ENCODE data around the gene TMEM223.
"Not testable (repeated sequence)": the region's sequence is repeated elsewhere in the genome, so short reads cannot be mapped to it uniquely, and the experiment has no call there.

Gene TMEM223

DNA sequence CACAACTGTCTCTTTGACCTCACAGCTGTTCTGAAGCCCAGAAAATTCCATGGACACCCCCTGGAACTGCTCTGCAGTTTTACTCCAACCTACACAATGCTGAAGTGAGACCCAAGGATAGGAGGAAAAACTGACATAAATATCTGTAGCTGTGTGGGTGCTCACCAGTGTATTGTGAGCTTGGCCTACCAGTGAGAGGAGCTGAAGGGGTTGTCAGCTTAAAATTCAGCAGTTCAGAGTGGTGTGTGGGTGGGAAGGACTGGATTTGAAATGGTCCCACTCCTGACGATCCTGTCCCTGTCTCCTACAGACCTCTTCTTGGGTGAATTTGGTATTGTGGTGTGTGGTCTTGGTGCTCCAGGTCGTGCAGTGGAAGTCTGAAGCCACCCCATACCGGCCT, 2.2 kb downstream of the TMEM223 start:
- H3K9me3 Mint-ChIP-seq: no peaks in the 10 kb centered on the region
- no peaks in the 10 kb centered on the region for H3K27me3 Mint-ChIP-seq
- H3K27ac Mint-ChIP-seq (ENCODE audit: low read depth): peak overlapping the region; percentile 74
- peaks cover 39% of the 10 kb centered on the region for H3K36me3 Mint-ChIP-seq (ENCODE audit: insufficient read depth)
- no peak for DNase-seq (ENCODE audit: low spot score in 2 of 2)
- H3K4me3 Mint-ChIP-seq: peak overlapping the region; percentile 97
- peaks cover 53% of the 10 kb centered on the region for H3K4me1 Mint-ChIP-seq
- no peak for ATAC-seq (replicated peaks; ENCODE audit: extremely low read depth, poor library complexity, severe bottlenecking)

DNA sequence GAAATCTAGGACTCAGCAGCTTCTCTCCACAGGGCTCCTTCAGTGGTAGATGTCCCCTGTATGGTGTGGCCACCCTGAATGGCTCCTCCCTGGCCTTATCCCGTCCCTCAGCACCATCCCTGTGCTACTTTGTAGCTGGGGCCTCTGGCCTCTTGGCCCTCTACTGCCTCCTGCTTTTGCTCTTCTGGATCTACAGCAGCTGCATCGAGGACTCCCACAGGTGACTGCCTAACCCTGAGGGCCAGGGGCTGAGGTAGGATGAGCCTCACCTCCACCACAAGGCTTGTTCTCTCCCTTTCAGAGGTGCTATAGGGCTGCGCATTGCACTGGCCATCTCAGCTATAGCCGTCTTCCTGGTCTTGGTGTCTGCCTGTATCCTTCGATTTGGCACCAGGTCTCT, 2.8 kb downstream of the TMEM223 start:
- peaks cover 34% of the 10 kb centered on the region for H3K36me3 Mint-ChIP-seq (ENCODE audit: insufficient read depth)
- peak overlapping the region; percentile 97 for H3K4me3 Mint-ChIP-seq
- H3K27ac Mint-ChIP-seq (ENCODE audit: low read depth): peak overlapping the region; percentile 74
- DNase-seq (ENCODE audit: low spot score in 2 of 2) (no peak), ATAC-seq (replicated peaks; ENCODE audit: extremely low read depth, poor library complexity, severe bottlenecking) (no peak)
- H3K9me3 Mint-ChIP-seq: no peaks in the 10 kb centered on the region
- H3K4me1 Mint-ChIP-seq: peaks cover 48% of the 10 kb centered on the region
- H3K27me3 Mint-ChIP-seq: no peaks in the 10 kb centered on the region

DNA sequence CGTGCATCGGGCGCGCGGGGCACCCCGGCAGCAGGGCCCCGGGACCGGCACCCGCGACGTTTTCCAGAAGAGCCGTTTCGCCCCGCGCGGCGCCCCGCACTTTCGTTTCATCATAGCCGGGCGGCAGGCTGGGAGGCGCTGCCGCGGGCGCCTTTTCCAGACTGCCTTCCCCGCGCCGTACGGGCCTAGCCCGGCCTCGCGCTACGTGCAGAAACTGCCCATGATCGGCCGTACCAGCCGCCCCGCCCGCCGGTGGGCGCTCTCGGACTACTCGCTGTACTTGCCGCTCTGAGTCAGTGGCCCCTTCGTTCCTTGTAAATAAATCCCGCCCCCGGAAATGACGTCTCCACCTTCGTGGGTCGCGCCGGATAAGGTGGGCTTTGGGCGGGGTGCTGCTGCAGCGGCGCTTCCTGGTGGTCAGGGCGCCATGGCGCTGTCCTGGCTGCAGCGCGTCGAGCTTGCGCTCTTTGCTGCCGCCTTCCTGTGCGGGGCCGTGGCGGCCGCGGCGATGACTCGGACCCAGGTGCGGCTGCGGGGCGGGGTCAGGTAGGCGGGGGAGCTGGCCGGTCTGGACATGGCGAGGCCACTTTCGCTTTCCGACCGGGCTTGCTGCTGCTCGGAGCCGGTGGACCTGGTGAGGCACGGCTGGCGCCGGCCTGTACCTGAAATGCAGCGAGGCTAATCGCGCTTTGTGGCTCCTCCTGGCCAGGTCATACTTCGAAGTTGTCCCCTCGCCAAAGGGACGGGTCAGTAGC, 4.6 kb downstream of the TMEM223 start, which contains the start of gene TMEM179B:
TMEM179B (plus strand) TSS at position 398 of the 755 bp plus-strand sequence; CDS start at position 428, 30 bp downstream.
- peak; percentile 78 for ATAC-seq (replicated peaks; ENCODE audit: extremely low read depth, poor library complexity, severe bottlenecking)
- H3K27ac Mint-ChIP-seq (ENCODE audit: low read depth): peak within 1 kb of the TSS; percentile 91
- H3K27me3 Mint-ChIP-seq: no peaks in the 10 kb centered on the region
- H3K4me3 Mint-ChIP-seq: peak within 1 kb of the TSS; percentile 97
- peak; percentile 95 to 97 for DNase-seq (ENCODE audit: low spot score in 2 of 2)
- peaks cover 48% of the 10 kb centered on the region for H3K4me1 Mint-ChIP-seq
- no peaks in the 10 kb centered on the region for H3K9me3 Mint-ChIP-seq
- H3K36me3 Mint-ChIP-seq (ENCODE audit: insufficient read depth): peaks cover 30% of the 10 kb centered on the region

DNA sequence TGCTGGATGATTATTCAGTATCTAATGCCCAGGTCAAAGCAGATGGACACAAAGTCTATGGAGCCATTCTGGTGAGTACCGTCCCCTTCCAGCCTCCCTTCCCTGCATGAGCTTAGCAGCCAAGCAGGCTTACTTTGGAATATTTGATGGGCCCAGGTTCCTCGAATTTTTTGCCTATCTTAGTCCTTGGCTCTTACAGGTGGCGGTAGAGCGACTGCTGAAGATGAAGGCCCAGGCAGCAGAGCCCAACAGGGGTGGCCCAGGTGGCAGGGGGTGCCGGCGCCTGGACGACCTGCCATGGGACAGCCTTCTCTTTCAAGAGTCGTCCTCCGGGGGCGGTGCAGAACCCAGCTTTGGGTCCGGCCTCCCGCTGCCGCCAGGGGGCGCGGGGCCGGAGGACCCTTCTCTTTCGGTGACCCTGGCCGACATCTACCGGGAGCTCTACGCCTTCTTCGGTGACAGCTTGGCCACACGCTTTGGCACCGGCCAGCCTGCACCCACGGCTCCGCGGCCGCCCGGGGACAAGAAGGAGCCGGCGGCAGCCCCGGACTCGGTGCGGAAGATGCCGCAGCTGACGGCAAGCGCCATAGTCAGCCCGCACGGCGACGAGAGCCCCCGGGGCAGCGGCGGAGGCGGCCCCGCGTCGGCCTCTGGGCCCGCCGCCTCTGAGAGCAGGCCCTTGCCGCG, 5.3 kb downstream of the TMEM223 start:
- ATAC-seq (replicated peaks; ENCODE audit: extremely low read depth, poor library complexity, severe bottlenecking) (peak; percentile 75), DNase-seq (ENCODE audit: low spot score in 2 of 2) (peak; percentile 77 to 80)
- Mint-ChIP-seq H3K27me3 (no peaks in the 10 kb centered on the region), H3K27ac (ENCODE audit: low read depth) (peak overlapping the region; percentile 91), H3K4me3 (peak overlapping the region; percentile 97), H3K4me1 (peaks cover 43% of the 10 kb centered on the region), H3K36me3 (ENCODE audit: insufficient read depth) (peaks cover 27% of the 10 kb centered on the region), H3K9me3 (no peaks in the 10 kb centered on the region)

DNA sequence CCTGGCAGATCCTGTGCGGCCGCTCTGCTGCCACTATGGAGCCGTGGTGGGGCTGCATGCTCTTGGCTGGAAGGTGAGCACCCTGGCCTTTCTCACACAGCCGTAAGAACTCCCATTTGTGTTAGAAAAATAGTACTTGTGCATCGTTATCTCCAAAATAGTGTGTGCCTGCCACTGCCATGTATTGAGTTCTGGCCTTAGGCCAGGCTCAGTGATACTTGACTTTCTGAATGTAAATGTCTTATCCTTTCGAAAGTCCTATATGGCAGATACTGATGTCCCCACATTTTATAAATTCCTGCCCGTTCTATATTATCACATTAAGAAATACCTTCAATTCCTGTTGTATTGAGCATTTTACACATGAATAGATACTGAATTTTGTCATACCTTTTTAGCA, 9.1 kb downstream of the TMEM223 start:
- Mint-ChIP-seq H3K36me3 (ENCODE audit: insufficient read depth) (peaks cover 32% of the 10 kb centered on the region), H3K27ac (ENCODE audit: low read depth) (no peak overlapping the region), H3K9me3 (no peaks in the 10 kb centered on the region), H3K27me3 (no peaks in the 10 kb centered on the region), H3K4me3 (no peak overlapping the region), H3K4me1 (peaks cover 14% of the 10 kb centered on the region)
- no peak for DNase-seq (ENCODE audit: low spot score in 2 of 2)
- ATAC-seq (replicated peaks; ENCODE audit: extremely low read depth, poor library complexity, severe bottlenecking): no peak

DNA sequence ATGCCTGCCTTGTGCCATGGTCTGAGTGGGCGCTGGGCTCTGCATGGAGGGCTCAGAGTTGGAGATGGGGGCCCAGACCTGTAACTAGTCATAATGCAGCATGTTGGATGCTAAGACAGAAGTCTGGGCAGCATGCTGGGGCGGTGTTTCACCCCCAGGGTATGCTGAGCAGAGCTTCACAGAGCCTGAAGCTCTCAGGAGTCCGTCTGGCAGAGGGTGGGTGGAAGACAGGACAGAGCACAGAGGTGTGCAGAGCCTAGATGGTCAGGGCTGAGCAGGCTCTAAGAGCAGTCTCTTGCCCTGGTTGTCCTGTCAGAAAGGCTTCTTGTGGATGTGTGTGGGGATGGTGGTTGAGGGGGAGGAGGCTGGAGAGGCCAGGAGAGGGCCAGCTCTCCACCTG, 13.4 kb downstream of the TMEM223 start:
- Mint-ChIP-seq H3K27ac (ENCODE audit: low read depth) (no peak overlapping the region), H3K4me3 (no peak overlapping the region), H3K36me3 (ENCODE audit: insufficient read depth) (peaks cover 19% of the 10 kb centered on the region), H3K4me1 (peaks cover 5% of the 10 kb centered on the region), H3K27me3 (no peaks in the 10 kb centered on the region), H3K9me3 (no peaks in the 10 kb centered on the region)
- DNase-seq (ENCODE audit: low spot score in 2 of 2) (no peak), ATAC-seq (replicated peaks; ENCODE audit: extremely low read depth, poor library complexity, severe bottlenecking) (no peak)

DNA sequence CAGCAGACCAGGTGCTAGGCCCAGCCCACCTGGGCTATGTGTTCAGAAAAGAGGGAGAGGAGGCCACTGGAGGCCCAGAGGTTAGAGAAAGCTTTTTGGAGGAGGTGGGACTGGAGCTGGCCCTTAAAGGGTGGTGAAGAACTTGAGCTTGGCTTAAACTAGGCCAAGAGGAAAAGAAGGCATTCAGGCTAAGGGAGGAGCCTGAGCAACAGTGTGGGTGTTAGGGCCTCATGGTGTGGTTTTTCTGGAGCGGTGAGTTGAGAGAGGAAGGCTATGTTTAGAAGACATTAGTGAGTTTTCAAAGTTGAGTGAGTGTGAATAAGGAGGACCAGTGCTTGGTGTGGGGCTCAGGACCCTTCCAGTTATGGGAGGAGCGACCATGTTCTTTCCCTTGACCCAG, 14.4 kb downstream of the TMEM223 start:
- H3K4me1 Mint-ChIP-seq: peaks cover under 1% of the 10 kb centered on the region
- no peak for DNase-seq (ENCODE audit: low spot score in 2 of 2)
- no peak for ATAC-seq (replicated peaks; ENCODE audit: extremely low read depth, poor library complexity, severe bottlenecking)
- peaks cover 13% of the 10 kb centered on the region for H3K36me3 Mint-ChIP-seq (ENCODE audit: insufficient read depth)
- H3K27ac Mint-ChIP-seq (ENCODE audit: low read depth): no peak overlapping the region
- H3K27me3 Mint-ChIP-seq: no peaks in the 10 kb centered on the region
- H3K4me3 Mint-ChIP-seq: no peak overlapping the region
- no peaks in the 10 kb centered on the region for H3K9me3 Mint-ChIP-seq

DNA sequence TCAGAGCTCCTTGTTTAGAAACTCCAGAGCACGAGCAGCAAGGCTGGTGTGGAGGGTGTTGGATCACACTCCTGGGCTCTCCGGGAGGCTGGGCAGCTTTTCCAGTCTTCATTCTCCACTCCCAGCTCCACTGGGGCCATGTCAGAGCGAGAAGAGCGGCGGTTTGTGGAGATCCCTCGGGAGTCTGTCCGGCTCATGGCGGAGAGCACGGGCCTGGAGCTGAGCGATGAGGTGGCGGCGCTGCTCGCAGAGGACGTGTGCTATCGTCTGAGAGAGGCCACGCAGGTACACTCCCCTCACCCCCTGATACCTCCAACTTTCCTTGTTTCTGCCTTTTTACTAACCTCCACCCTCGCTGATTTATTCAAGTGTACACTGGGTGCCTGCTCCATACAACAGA, 16.2 kb downstream of the TMEM223 start:
- Mint-ChIP-seq H3K36me3 (ENCODE audit: insufficient read depth) (peaks cover 16% of the 10 kb centered on the region), H3K4me1 (peaks cover 14% of the 10 kb centered on the region), H3K9me3 (no peaks in the 10 kb centered on the region), H3K27ac (ENCODE audit: low read depth) (no peak overlapping the region), H3K4me3 (no peak overlapping the region), H3K27me3 (no peaks in the 10 kb centered on the region)
- ATAC-seq (replicated peaks; ENCODE audit: extremely low read depth, poor library complexity, severe bottlenecking) (no peak), DNase-seq (ENCODE audit: low spot score in 2 of 2) (no peak)

DNA sequence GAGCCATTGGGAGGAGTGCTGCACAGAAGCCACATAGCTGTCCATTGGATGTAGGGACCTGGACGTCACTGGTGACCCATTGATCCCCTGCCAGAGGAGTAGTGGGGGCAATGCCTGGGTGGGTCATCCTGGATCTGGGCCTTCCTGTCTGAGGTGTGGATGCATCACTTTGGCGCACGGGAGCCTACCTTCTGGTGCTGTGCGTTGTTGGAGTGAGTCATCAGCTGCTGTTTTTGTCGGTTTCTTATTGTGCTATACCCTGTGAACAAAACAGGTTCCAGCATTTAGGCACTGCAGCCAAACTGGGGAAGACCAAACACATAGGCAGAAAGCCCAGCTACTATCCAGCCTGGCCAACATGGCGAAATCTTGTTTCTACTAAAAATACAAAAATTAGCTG, 17.4 kb downstream of the TMEM223 start:
- H3K27ac Mint-ChIP-seq (ENCODE audit: low read depth): no peak overlapping the region
- peaks cover 16% of the 10 kb centered on the region for H3K36me3 Mint-ChIP-seq (ENCODE audit: insufficient read depth)

DNA sequence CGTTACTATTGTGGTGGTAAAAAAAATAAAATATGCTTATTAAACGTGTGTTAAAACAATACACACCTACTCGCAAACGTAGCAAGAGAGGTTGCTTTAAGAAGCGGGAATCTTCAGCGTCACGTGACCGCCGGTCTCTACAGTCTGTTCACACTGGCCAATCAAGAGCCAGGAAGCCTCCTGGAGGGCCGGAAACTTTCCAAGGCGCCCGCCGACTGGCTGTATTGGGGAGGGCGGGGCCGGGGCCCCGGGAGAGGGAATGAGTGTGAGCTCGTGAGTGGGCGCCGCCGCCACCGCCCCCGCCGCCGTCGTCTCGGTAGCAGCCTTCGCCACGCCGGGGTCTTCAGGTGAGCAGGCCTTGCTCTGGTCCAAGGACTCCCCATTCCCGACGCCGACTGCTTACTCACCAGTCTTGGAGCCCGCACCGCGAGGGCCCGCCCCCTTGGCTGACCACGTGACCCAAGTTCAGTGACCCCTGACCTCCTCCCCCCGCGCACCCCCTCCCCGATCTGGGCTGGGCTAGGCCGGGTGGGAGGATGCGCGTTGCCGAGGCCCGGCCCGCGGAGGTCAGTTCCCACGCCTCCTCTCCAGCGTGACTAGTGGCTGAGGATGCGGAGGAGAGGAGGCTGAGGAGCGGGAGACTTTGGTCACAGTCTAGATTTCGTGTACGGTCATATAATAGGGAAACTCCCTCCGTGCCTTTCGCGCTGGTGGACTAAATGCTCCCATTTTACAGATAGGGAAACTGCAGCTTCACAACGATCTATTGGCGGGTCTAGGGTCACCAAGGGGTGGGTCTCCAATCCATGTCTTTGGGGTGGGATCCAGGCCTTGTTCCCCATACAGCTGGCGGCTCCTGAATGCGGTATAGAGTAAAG, 20.4 kb downstream of the TMEM223 start, which contains the start of gene TAF6L:
TAF6L (plus strand) TSS at position 253 of the 878 bp plus-strand sequence. CDS start 4,388 bp downstream, outside the sequence.
- H3K9me3 Mint-ChIP-seq: no peaks in the 10 kb centered on the region
- peak within 1 kb of the TSS; percentile 94 for H3K4me3 Mint-ChIP-seq
- peak within 1 kb of the TSS; percentile 96 for H3K27ac Mint-ChIP-seq (ENCODE audit: low read depth)
- no peaks in the 10 kb centered on the region for H3K27me3 Mint-ChIP-seq
- peaks cover 9% of the 10 kb centered on the region for H3K36me3 Mint-ChIP-seq (ENCODE audit: insufficient read depth)
- ATAC-seq (replicated peaks; ENCODE audit: extremely low read depth, poor library complexity, severe bottlenecking) (peak; percentile 83), DNase-seq (ENCODE audit: low spot score in 2 of 2) (peak; percentile 74 to 76)
- H3K4me1 Mint-ChIP-seq: peaks cover 22% of the 10 kb centered on the region

More for the DNA sequence above, 17.4 kb downstream of the TMEM223 start:
- peaks cover 22% of the 10 kb centered on the region for H3K4me1 Mint-ChIP-seq
- H3K27me3 Mint-ChIP-seq: no peaks in the 10 kb centered on the region
- H3K4me3 Mint-ChIP-seq: no peak overlapping the region
- H3K9me3 Mint-ChIP-seq: no peaks in the 10 kb centered on the region
- ATAC-seq (replicated peaks; ENCODE audit: extremely low read depth, poor library complexity, severe bottlenecking): no peak
- DNase-seq (ENCODE audit: low spot score in 2 of 2): no peak

DNA sequence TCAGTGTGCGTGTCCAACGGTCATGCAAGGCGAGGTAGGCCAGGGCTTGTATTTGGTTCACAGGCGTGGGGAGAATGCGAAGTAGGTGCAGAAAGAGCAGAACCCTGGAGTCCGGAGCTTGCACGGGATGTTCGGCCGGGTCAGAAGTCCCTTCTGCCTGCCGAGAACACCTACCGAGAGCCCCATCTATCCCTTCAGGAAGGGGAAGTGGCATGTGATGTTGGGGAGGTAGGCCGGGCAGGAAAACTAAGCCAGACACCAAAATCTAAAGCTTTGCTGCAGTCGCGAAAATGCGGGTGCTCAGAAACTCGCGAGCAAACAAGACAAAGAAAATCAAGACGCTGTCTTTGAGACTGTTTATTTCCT, 21.0 kb downstream of the TMEM223 start:
- Mint-ChIP-seq H3K27ac (ENCODE audit: low read depth) (peak overlapping the region; percentile 96), H3K4me1 (peaks cover 22% of the 10 kb centered on the region), H3K4me3 (peak overlapping the region; percentile 94), H3K36me3 (ENCODE audit: insufficient read depth) (peaks cover 13% of the 10 kb centered on the region), H3K27me3 (no peaks in the 10 kb centered on the region), H3K9me3 (no peaks in the 10 kb centered on the region)
- ATAC-seq (replicated peaks; ENCODE audit: extremely low read depth, poor library complexity, severe bottlenecking) (no peak), DNase-seq (ENCODE audit: low spot score in 2 of 2) (no peak)

DNA sequence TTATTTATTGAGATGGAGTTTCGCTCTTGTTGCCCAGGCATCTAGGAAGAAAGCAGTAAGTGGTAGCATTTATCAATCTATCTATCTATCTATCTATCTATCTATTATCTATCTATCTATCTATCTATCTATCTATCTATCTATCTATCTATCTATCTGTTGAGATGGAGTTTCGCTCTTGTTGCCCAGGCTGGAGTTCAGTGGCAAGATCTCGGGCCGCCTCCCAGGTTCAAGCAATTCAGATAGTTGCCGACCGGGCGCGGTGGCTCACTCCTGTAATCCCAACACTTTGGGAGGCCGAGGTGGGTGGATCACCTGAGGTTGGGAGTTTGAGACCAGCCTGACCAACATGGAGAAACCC, 31.0 kb downstream of the TMEM223 start:
- not testable (repeated sequence) for H3K27me3 Mint-ChIP-seq; H3K9me3 Mint-ChIP-seq; ATAC-seq (replicated peaks; ENCODE audit: extremely low read depth, poor library complexity, severe bottlenecking); DNase-seq (ENCODE audit: low spot score in 2 of 2)
- Mint-ChIP-seq H3K36me3 (ENCODE audit: insufficient read depth) (peaks cover 20% of the 10 kb centered on the region), H3K4me3 (peak overlapping the region; percentile 93), H3K4me1 (peaks cover 21% of the 10 kb centered on the region), H3K27ac (ENCODE audit: low read depth) (peak overlapping the region; percentile 89)

Data from central memory CD8-positive, alpha-beta T cell (primary cell).